Epithelial cell of proximal tubule (primary cell): Measurements from ENCODE around the gene BABAM2. TPM values are rescaled to one million over a fixed set of nuclear protein-coding genes. Genes with fewer than 3 reads are reported as not detected.
"Not testable (repeated sequence)": the region's sequence is repeated elsewhere in the genome, so short reads cannot be mapped to it uniquely, and the experiment has no call there.

ENCODE experiments used
- DNase-seq: peaks from one replicate; pipeline ENCODE4 v3.0.0-alpha.2; 2011; ENCODE audit warnings: low read depth
- H3K4me3 ChIP-seq: 2 replicates; pipeline ENCODE4 v1.5.1; 2011; ENCODE audit warnings: low read depth, mild to moderate bottlenecking, low read length
- total RNA-seq: library from RNA; depleted of rRNA; stranded (reverse); fragments of >200 nt; gene quantifications from 2 replicates; pipeline ENCODE4 v1.2.3, GENCODE V29; 2015
- TF ChIP-seq, protein P1 (sequence below): conservative IDR thresholded peaks from 2 replicates; pipeline ENCODE4 v1.5.1; 2012; ENCODE audit warnings: low read depth, mild to moderate bottlenecking, low read length

BABAM2 gene
- total RNA-seq, 1 donor from 2014 or later = 23.6 TPM

DNA sequence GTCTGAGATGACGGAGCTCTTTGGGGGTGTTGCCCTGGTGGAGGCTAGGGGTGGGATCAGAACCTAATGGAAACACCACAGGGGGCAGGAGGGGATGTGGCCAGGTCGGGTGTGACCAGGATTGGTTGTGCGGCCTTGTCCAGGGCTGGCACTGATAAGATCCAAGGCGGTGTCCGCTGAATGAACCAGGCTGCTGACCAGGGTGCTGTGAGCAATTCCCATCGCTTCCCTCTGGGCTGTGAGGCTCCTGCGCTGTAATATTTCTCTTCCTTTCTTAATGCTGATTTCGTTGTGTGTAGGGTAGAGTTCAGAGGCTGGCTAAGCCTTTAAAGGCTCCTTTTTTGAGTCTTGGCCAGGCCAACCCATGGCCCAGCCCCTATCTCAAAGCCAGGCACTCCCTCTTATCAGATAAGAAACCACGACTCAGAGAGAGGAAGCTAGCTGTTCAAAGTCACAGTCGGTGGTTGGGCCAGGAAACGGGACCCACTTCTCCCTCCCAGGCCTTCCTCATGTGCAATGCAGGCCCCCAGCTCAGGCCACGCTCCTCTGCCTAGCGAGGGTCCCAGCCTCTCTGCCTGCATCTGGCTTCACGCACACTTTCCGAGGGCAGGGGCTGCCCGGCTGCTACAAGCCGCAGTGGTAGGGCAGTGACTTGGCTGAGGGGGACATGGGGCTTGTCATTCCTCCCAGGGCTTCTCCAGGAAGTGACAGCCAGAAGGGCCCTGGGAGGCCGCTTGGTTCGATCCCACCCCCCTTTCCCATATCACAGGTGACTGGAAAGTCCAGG is 476.2 kb downstream of the BABAM2 start:
- TF ChIP-seq, protein P1, sequence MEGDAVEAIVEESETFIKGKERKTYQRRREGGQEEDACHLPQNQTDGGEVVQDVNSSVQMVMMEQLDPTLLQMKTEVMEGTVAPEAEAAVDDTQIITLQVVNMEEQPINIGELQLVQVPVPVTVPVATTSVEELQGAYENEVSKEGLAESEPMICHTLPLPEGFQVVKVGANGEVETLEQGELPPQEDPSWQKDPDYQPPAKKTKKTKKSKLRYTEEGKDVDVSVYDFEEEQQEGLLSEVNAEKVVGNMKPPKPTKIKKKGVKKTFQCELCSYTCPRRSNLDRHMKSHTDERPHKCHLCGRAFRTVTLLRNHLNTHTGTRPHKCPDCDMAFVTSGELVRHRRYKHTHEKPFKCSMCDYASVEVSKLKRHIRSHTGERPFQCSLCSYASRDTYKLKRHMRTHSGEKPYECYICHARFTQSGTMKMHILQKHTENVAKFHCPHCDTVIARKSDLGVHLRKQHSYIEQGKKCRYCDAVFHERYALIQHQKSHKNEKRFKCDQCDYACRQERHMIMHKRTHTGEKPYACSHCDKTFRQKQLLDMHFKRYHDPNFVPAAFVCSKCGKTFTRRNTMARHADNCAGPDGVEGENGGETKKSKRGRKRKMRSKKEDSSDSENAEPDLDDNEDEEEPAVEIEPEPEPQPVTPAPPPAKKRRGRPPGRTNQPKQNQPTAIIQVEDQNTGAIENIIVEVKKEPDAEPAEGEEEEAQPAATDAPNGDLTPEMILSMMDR = no peak
- DNase-seq = no peak
- no peak overlapping the region for H3K4me3 ChIP-seq

DNA sequence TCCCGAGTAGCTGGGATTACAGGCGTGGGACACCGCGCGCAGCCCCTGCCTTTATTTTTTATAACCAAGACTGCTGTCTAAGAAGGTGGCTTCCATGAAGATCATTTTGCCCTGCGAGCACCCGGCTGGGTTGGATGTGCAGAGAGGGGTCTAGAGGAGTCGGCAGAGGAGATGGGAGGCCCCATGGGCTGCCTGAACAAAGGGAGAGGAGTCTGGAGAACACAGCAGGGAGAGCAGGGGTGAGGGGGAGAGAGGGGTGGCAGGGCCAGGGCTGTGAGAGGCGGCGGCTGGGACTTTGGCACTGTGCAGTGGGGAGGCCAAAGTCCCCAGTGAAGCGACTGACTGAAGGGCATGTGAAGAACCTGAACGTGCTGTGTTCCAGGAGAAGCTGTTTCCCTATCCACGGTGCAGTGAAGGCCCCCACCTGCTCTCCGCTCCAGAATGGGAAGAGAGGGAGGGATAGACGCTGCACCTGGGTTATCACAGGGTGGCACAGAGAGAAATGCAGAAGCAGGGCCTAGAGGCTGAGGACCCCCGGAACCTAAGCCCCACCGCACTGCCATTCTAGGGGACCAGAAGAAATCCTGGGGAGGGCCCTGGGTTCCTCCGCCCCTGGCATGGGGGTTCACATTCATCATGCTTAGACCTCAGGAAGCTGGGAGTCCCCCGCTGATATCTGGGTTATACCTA is 477.3 kb downstream of the BABAM2 start:
- TF ChIP-seq, protein P1 = no peak
- no peak for DNase-seq
- H3K4me3 ChIP-seq = no peak overlapping the region

DNA sequence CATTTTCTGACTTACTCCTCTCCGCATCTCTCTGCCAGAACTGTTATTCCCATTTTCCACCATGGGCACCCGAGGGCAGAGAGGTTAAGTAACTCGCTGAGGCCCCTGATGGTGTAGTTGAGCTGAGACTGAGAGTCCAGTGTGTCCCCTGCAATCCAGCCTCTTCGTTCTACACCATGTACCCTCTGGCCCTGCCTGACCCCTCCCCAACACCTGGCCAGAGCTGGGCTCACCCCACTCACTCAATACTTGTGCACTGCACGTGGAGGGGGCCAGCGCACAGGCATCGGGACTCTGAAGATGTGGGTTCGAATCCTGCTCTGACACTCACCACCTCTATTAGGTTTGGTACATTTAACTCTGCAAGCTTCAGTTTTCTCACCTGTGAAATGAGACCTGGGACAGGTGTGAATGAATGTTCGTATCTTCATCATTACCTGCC is 477.8 kb downstream of the BABAM2 start:
- DNase-seq = no peak
- TF ChIP-seq, protein P1 = no peak
- no peak overlapping the region for H3K4me3 ChIP-seq

DNA sequence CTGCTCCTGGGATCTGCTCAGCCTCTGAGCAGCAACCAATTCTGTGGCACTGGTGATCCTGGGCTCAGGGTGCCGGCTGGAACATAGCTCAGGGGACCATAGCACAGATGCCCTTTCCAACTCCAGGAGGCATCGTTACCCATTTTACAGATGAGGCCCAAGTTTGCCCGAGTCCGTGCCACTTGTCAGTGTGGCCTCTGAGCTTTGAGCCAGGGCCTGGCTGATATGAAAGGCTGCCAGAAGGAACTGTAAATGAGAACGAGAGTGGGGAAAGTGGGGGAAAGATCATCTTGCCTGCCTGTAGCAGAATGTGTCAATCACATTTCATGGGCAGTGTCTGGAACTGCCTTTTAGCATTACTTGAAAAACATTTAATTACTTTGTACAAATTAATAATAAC is 478.8 kb downstream of the BABAM2 start:
- DNase-seq = no peak
- no peak overlapping the region for H3K4me3 ChIP-seq
- TF ChIP-seq, protein P1 = no peak

DNA sequence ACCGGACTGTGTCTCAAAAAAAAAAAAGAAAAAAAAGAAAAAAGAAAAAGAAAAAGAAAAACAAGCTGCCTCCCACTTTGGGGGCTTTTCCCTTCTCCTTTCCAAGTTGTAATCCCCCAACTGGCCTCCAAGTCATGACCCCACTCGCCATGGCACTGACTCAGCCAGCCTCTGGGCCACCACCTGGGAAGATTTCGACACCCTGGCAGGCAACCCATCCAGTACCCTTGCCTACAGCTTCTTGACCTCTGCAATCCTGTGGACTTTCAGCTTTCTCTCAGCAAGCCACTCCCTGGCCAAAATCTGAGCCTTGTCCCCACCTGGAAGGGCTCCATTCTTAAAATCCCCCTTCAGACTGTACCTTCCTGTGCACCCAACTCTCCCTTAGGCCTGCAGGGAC is 479.8 kb downstream of the BABAM2 start:
- TF ChIP-seq, protein P1 = no peak
- no peak for DNase-seq
- no peak overlapping the region for H3K4me3 ChIP-seq

DNA sequence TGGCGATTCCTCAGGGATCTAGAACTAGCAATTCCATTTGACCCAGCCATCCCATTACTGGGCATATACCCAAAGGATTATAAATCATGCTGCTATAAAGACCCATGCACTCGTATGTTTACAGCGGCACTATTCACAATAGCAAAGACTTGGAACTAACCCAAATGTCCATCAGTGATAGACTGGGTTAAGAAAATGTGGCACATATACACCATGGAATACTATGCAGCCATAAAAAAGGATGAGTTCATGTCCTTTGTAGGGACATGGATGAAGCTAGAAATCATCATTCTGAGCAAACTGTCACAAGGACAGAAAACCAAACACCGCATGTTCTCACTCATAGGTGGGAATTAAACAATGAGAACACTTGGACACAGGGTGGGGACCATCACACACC is 481.2 kb downstream of the BABAM2 start:
- not testable (repeated sequence) for DNase-seq

DNA sequence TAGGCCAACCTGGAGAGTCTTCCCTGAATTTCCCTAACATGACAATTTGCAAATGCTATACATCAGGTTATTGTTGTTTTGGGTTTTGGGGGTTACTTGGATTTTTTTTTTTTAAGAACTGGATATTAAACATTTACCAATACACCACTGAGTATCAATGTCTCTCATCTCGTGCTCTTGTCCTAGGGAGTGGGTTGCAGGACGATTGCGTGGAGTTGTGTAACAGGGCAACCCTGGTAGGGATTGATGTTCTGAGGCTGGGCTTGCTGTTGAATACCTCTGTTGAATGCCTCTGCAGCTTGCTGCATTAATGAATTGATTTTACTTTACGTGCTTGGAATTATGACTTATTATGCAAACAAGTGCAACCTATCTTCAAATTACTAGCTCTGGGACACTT is 483.3 kb downstream of the BABAM2 start:
- TF ChIP-seq, protein P1 = no peak
- no peak overlapping the region for H3K4me3 ChIP-seq
- no peak for DNase-seq

More for the DNA sequence above, 481.2 kb downstream of the BABAM2 start:
- not testable (repeated sequence) for H3K4me3 ChIP-seq
